Hepatocyte (in vitro differentiated cells): ENCODE measurements around the gene MACC1.

Experiments used
- EZH2 ChIP-seq: fragments of 200-600 bp; sonication (generic); IDR thresholded peaks from 2 replicates; pipeline ENCODE4 v1.6.1; 2016; ENCODE audit warnings: antibody characterized with exemption, mild to moderate bottlenecking, borderline replicate concordance
- EZH2phosphoT487 ChIP-seq: fragments of 200-600 bp; sonication (generic); IDR thresholded peaks from one replicate; pipeline ENCODE4 v1.6.1; 2018; ENCODE audit warnings: antibody characterized with exemption, mild to moderate bottlenecking, low read depth, moderate library complexity; ENCODE audit not compliant: unreplicated experiment, severe bottlenecking
- TF ChIP-seq, protein P1 (sequence below): fragments of 200-600 bp; sonication (generic); IDR thresholded peaks from 2 replicates; pipeline ENCODE4 v1.5.1; 2016; ENCODE audit warnings: antibody characterized with exemption, mild to moderate bottlenecking; ENCODE audit not compliant: poor library complexity

DNA sequence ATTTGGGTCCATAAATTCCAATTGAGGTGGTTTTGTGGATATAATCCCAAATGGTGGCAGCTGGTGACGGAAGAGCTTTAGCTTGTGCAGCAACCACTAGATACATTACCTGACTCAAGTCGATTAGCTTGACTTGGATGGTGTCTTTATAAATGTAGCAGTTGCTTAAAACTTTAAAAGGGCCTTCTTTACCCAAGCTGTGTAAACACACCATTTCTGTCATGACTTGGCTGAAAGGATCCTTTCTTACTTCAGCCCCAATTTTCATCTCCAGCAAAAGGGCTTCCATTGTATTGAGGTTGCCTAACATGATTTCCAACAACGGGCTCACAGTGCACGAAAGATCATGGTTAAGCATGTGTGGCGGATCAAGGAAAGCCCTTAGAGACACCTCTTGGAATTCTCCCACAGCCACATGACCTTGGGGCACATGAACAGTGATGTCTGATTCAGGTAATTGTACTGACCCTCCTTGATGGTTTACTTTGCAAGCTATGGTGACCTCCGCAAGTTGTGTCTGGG is 57.9 kb downstream of the MACC1 start:
- no peak for TF ChIP-seq EZH2
- TF ChIP-seq, protein P1, sequence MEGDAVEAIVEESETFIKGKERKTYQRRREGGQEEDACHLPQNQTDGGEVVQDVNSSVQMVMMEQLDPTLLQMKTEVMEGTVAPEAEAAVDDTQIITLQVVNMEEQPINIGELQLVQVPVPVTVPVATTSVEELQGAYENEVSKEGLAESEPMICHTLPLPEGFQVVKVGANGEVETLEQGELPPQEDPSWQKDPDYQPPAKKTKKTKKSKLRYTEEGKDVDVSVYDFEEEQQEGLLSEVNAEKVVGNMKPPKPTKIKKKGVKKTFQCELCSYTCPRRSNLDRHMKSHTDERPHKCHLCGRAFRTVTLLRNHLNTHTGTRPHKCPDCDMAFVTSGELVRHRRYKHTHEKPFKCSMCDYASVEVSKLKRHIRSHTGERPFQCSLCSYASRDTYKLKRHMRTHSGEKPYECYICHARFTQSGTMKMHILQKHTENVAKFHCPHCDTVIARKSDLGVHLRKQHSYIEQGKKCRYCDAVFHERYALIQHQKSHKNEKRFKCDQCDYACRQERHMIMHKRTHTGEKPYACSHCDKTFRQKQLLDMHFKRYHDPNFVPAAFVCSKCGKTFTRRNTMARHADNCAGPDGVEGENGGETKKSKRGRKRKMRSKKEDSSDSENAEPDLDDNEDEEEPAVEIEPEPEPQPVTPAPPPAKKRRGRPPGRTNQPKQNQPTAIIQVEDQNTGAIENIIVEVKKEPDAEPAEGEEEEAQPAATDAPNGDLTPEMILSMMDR = no peak
- TF ChIP-seq EZH2phosphoT487 = no peak
